HG03575 (cell line): ENCODE measurements around the gene PSMA5.
"Not testable (repeated sequence)": the region's sequence is repeated elsewhere in the genome, so short reads cannot be mapped to it uniquely, and the experiment has no call there.

Experiments
- ATAC-seq: cut with Tn5 transposase; IDR thresholded peaks from one replicate; pipeline ENCODE4 v1.9.1; 2021; ENCODE audit not compliant: unreplicated experiment, insufficient number of reproducible peaks, low FRiP score; ENCODE audit errors: extremely low read depth

Gene PSMA5

DNA sequence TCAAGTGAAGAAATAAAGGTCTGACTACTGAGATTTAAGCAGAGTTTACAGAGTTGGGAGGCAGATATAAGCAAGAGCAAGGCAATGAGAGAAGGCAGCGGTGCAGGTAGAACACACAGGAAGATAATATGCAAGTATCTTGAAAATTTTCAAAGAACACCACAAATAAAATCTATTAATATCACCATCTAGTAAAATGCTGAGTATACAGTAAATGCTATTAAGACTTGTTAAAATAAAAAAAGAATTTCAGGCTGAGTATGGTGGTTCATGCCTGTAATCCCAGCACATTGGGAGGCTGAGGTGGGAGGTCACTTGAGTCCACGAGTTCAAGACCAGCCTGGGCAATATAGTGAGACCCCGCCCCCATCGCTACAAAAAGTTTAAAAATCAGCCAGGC is 48.5 kb downstream of the PSMA5 start:
- ATAC-seq = no peak

DNA sequence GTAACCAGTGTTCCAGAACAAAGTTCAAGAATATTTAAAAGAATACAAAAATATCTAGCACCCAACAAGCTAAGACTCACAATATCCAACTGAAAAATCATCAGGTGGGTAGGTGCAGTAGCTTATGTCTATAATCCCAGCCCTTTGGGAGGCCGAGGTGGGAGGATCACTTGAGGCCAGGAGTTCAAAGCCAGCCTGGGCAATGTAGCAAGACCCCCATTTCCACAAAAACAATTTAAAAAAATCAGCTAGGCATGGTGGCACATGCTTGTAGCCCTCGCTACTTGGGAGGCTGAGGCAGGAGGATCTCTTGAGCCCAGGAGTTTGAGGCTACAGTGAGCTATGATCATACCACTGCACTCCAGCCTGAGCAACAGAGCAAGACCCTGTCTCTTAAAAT is 52.6 kb downstream of the PSMA5 start:
- ATAC-seq = not testable (repeated sequence)

DNA sequence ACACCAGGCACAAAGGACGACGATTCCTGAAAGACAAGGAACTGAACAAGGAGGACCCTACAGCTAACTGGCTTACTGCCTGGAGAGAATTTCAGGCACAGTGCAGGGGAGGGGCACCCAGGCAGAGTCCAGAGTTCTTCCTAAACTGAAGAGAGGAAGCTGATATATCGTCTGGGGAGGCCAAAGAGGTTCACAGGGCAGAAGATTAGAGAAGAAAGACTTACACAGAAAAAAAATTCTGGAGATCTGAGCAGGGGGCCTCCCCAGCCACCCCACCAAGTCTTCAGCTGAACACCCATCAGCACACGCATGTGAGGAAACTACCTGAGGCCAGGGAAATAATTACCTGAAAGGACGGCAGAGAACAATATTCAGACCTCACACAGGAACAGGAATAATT is 53.1 kb downstream of the PSMA5 start:
- ATAC-seq = no peak

DNA sequence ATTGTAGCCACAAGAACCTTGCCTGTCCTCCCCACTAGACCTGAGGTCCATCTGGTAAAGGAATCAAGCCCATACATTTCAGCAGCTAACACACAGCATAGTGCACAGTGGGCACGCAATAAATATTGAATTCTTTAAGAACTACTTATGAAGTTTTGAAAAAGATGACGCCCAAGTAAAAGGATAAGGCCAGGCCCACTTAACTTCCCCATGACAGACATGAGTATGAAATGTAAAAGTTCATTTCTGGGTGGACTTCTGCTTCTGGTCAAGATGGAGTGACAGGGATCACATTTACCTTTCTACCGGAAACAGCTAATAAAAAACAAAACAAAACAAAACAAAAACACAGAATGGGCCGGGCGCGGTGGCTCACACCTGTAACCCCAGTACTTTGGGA is 54.0 kb downstream of the PSMA5 start:
- no peak for ATAC-seq

DNA sequence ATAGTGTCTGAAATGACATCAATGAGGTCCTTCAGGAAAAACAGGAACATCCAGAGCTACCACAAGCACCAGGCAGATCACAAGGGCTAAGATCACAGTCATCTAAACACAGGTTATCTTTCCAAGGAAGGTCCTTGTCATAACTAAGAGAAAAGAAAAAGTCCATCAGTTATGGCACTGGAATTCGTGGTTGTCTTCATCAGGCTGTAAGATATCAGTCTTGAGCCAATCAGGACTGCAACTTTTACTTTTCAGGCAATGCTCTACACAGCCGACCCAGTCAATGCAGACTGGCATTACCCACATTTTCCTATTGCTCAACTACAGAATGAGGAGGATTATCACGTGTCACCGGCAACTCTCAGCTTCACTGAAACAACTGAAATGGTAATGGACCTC is 54.9 kb downstream of the PSMA5 start:
- no peak for ATAC-seq

DNA sequence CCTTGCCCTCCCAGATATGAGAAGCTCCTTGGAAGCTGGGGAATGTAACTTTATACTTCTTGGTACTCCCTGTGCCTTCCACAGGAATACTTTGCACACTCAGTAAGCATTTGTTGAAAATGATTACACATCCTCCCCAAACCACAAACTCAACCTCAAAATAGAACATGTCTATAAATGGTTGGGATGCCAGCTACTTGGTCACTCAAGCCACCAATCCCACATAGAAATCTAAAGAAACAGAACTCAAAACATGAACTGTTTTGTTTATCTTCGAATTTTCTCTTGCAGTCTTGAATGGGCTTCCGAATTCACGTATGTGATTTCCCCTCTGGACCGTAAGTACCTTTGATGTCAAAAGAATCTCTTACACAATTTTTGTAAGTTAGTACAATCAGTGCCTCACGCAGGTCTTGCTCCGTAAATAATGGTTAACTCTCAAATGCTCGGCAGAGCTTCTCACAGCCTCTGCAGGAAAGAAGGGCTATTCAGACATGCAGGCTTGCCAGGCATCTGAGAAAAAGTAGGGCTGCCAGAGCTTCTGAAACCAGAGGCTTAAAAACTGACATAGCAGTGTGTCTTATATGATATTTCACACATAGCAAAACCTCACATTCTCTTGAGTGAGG is 55.4 kb downstream of the PSMA5 start:
- ATAC-seq = no peak

DNA sequence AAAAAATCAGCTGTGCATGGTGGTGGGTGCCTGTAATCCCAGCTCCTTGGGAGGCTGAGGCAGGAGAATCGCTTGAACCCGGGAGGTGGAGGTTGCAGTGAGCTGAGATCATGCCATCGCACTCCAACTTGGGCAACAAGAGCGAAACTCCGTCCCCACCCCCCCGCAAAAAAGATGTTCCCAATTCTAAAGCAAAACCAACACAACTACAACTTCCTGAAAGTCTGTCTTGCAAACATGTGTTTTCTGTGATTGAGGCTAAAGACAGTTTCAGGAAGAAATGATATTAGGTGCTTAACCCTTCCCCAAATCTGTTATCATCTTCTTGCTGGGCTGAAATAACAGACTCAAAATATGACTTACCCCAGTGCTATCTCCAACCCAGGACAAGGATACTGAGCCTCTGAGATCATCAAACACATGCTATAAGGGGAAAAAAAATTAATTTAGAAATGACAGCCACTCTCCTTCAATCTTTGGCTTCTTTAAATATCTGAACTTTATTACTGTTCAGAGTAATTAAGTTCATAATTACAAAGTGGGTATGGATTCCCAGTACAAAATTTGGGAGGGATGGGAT is 57.0 kb downstream of the PSMA5 start:
- ATAC-seq = no peak

DNA sequence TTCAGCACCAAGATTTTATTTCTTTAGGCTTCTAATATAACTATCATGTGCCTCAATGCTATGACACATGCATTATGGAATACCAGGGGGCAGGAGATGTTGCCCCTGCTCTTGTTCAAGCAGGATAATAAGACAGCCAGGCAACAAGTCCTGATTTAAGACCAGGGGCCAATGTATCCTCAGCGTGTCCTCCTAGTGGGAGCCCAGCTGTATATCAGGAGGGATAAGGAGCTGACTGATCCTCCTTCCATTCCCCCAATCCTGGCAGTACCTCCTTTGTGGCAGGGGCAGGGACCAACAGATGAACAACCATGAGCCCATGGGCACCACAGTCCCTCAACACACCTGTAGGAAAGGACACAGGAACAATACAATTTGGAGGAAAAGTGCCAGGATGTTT is 57.8 kb downstream of the PSMA5 start:
- no peak for ATAC-seq

DNA sequence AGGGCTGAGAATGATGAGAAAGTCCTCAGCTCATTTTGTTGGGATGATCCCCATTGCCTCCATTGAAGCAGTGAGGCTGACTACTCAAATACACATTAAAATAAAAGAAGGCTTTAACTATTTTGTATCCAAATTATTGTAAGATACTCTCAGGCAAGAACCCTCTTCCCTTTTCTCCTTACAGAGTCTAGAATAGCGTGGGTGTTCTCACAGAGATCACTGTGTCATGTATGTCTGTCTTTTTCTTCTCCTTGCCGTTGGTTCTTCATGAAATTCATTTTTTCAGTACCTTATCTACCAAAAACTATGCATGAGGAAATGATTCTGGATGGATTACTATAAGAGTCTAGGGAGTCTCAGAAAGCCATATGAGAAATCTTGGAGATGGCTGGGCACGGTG is 58.6 kb downstream of the PSMA5 start:
- no peak for ATAC-seq

DNA sequence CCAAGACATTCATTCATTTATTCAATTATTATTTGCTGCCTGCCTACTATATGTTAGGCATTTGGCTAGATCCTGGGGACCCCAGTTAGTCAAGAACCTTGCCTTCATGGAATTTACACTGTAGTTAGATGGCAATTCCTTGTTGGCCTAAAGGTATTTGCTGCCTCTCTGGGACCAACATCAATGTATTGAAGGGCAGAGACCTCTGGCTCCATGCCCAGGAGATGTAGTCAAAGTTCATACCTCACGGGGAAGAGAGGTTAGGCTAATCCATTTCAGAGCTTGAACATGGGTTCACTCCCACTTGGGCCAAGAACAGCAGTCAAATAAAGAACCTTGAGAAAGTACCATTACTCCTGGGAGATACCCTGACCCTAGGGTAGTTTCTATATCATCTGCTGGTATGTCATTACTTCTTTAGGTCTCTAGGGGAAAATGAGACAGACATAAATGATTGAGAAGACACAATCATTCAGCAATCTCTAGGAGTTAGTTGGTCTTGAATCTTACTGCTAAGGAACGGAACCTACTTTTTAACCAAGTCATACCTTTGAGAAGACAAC is 60.5 kb downstream of the PSMA5 start:
- no peak for ATAC-seq

DNA sequence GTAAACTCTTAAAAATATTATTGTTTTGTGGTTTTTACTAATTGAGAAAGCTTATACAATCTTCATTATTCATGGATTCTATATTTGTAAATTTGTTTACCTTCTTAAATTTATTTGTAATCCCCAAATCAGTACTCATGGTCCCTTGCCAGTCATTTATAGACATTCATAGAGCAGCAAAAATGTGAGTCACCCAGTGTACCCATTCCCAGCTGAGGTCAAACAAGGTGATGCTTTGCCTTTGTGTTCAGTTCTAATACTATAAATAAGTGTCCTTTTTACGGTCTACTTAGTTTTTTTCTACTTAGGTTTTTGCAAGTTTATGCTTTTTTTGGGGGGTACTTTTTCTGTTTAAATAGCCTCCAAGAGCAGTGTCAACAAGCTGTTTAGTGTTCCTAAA is 64.6 kb downstream of the PSMA5 start:
- no peak for ATAC-seq

DNA sequence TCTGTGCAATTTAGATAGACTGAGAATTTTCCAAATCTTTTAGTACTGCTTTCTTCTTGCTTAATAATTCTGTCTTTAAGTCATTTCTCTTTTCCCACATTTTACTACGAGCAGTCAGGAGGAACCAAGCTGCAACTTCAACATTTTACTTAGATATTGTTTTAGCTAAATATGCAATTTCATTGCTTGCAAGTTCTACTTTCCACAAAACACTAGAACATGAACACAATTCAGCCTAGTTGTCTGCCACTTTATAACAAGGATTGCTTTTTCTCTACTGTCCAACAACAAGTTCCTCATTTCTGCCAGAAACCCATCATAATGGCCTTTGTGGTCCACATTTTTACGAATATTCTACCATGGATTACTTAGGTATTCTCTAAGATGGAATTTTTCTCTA is 65.2 kb downstream of the PSMA5 start:
- ATAC-seq = no peak

DNA sequence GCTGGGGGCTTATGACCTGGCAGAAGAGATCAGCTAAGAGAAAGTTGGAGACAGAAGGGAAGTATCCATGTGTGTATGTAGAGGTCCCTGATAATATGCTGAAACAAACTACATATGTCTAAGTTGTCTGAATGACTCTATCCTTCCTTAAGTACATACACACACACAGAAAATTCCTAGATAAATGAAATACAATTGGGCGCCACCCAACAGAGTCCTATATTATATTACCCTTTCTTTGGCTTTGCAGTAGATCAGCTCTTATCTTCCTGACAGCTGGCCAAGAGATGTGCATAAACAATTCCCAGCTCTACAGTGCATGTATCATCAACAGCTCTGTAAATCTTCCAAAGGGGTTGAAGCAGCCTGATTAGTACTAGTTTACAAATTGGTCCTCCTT is 68.6 kb downstream of the PSMA5 start:
- no peak for ATAC-seq

DNA sequence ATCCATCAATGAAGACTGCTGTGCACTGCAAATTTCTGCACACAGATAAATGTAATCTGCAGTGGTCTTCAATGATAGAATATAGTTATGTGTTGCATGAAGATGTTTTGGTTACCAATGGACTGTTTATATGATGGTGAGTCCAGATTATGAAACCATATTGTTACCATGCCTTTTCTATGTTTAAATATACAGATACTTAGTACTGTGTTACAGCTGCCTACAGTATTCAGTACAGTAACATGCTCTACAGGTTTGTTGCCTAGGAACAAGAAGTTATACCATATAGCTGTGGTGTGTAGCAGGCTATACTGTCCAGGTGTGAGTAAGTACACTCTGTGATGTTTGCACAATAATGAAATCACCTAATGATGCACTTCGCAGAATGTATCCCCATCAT is 69.3 kb downstream of the PSMA5 start:
- no peak for ATAC-seq

DNA sequence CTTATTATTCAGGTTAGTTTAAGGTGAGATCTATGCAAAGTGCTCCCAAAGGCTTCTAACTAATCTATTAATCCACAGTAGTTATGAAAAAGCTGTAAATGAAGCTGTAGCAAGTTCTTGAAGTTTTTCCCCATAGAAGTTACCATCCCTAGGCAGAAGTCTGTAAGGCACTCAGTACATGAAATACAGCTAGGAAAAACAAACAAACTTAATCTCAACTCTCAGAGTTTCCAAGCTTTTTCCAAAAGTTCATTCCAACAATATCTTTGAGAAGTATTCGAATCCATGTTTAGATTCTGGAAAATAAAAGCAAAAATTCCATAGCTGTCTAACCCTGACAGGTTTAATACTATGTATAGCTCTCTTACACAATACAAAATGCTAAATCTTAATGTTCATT is 69.7 kb downstream of the PSMA5 start:
- ATAC-seq = no peak

DNA sequence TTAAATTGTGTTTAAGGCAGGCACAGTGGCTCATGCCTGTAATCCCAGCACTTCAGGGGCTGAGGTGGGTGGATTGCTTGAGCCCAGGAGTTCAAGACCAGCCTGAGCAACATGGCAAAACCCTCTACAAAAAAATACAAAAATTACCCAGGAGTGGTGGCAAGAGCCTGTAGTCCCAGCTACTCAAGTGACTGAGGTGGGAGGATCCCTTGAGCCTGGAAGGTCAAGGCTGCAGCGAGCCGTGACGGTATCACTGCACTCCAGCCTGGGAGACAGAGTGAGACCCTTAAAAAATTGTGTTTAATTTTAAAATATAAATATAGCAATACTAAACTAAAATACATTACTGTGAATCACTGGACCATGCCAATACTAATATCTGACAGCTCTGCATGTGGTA is 71.3 kb downstream of the PSMA5 start:
- no peak for ATAC-seq

DNA sequence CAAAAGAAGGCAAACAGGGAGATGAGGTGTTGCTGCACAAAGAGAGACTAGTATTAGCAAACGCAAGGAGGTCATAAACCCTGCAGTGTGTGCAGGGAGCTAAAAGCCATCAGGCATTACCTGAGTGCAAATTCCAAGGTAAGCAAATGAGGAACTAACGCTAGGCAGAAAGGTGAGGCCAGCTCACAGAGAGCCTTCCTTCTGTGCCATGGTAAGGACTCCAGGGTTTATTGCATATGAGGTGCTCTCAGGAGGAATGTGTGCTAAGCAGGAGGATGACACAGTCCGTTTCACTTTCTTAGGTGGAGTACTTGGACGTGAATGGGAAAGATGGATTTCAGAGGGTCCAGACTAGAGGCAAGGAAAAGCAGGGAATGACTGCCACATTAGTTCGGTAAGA is 74.8 kb downstream of the PSMA5 start:
- ATAC-seq = no peak

DNA sequence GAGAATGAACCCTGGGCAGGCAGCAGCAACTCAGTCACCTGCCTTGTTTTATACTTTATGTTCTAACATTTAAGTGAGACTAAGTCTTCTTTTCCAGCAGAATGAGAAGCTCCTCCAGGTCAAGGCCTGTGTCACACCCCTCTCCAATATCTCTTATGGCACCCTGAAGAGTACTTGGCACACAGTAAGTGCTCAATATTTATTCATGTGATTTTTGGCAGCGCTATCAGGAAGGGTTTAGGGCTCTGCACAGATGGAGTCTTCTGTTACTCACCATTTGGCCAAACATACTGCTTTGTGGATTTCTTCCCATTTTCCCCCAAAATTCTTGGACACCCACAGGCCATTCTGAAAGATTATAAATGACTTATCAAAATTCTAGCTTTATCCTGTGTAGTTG is 75.6 kb downstream of the PSMA5 start:
- ATAC-seq = no peak

DNA sequence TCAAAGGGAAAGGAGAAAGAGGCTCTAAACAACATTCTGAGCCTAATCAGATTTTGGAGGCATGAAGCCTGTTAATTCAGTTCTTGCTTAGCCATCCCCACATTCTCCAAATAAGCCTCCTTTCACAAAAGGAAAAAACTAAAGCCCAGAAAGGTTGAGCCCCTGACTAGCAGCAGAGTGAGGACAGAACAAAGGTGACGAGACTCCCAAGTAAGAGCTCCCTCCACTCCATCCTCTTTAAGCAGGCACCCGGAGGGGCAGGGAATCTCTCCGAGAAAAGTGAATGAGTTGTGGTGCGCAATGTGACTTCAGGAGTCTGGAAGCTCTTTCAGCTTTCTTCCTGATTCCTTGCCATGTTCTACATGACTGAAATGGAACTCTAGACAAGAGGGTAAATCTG is 76.1 kb downstream of the PSMA5 start:
- ATAC-seq = no peak
